Measurements from ENCODE around the gene VASP.
A peak's percentile ranks its signal among the peaks of the same experiment; 100 is the strongest.

The VASP gene

GRCh38 chr19:45515807-45516401, 8.6 kb downstream of the VASP start:
- DNase-seq, result no peak

GRCh38 chr19:45517238-45517637, 10.0 kb downstream of the VASP start:
- no peak for DNase-seq

GRCh38 chr19:45517641-45518468, 10.6 kb downstream of the VASP start:
- no peak for DNase-seq

- DNase-seq, result no peak
These were observed 11.2 kb downstream of the VASP start for GRCh38 chr19:45518469-45518826.

- DNase-seq, result no peak
These were observed 15.0 kb downstream of the VASP start for GRCh38 chr19:45522010-45522941.

GRCh38 chr19:45523642-45524256, 16.5 kb downstream of the VASP start:
- DNase-seq, result peak; percentile 22

- DNase-seq, result no peak
These were observed 17.4 kb downstream of the VASP start for GRCh38 chr19:45524575-45525129.

- DNase-seq, result no peak
These were observed 18.9 kb downstream of the VASP start for GRCh38 chr19:45526143-45526542.

- no peak for DNase-seq
These were observed 19.7 kb downstream of the VASP start for GRCh38 chr19:45526971-45527370.

GRCh38 chr19:45527731-45528130, 20.5 kb downstream of the VASP start:
- no peak for DNase-seq

GRCh38 chr19:45528149-45528743, 21.0 kb downstream of the VASP start:
- DNase-seq, result no peak

GRCh38 chr19:45528744-45529419, 21.6 kb downstream of the VASP start:
- no peak for DNase-seq

- DNase-seq, result no peak
These were observed 22.1 kb downstream of the VASP start for GRCh38 chr19:45529420-45529785.

- DNase-seq, result no peak
These were observed 24.1 kb downstream of the VASP start for GRCh38 chr19:45531349-45531748.

GRCh38 chr19:45539459-45539858, 32.2 kb downstream of the VASP start:
- no peak for DNase-seq

GRCh38 chr19:45542234-45542668, 35.0 kb downstream of the VASP start:
- no peak for DNase-seq

- DNase-seq, result no peak
These were observed 40.0 kb downstream of the VASP start for GRCh38 chr19:45547211-45547770.

- no peak for DNase-seq
These were observed 40.8 kb downstream of the VASP start for GRCh38 chr19:45547965-45548609.

GRCh38 chr19:45553464-45553863, 46.2 kb downstream of the VASP start:
- DNase-seq, result no peak

- DNase-seq, result no peak
These were observed 47.2 kb downstream of the VASP start for GRCh38 chr19:45554481-45554880.

- no peak for DNase-seq
These were observed 49.6 kb downstream of the VASP start for GRCh38 chr19:45556835-45557234.
